A172 (cell line): ENCODE measurements around the gene ATP10B. TPM values are rescaled to one million over a fixed set of nuclear protein-coding genes. Genes with fewer than 3 reads are reported as not detected.

ENCODE experiments used
- DNase-seq: peaks from one replicate; pipeline ENCODE4 v3.0.0-alpha.2; 2015; ENCODE audit warnings: low spot score
- total RNA-seq: library from RNA; depleted of rRNA; stranded (reverse); fragments of >200 nt; shearing (Covaris generic); gene quantifications from 2 replicates; pipeline ENCODE4 v1.2.3, GENCODE V29; 2014

The ATP10B gene
- total RNA-seq, 1 experiment from 2014 or later = not detected

DNA sequence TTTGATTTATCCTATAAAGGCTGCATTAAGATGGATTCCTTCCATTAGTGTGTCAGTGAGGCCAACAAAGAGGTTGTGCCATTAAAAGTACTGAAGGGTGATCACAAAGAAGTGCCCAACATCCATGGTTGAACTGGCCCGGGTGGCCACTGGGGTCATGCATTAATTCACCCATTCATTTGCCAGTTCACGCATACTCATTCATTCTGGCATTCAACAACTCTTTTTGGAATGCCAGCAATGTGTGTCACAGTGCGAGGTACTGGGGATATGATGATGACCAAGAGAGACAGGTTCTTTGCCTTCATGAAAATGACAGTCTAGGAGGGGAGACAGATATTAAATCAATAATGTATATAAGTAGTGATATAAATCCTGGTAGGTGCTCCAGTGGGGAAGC lies 337.1 kb downstream of the ATP10B start:
- DNase-seq = no peak

GRCh38 chr5:160514191-160514590 lies 337.8 kb downstream of the ATP10B start:
- DNase-seq = no peak

- no peak for DNase-seq
These were observed 338.5 kb downstream of the ATP10B start for GRCh38 chr5:160513485-160513884.
